Measurements from ENCODE around the gene P3H4. TPM values are rescaled to one million over a fixed set of nuclear protein-coding genes. Genes with fewer than 3 reads are reported as not detected.

Gene P3H4
- total RNA-seq, 2 donors from 2014 or later: 0.64 to 0.89 TPM

GRCh38 chr17:41810659-41811548 lies 845 bp downstream of the P3H4 start:
- Mint-ChIP-seq H3K27ac (no peak overlapping the region), H3K4me3 (peak overlapping the region; percentile 85), H3K36me3 (ENCODE audit: low read depth) (no peaks in the 10 kb centered on the region), H3K9me3 (no peaks in the 10 kb centered on the region), H3K4me1 (peaks cover 6% of the 10 kb centered on the region), H3K27me3 (peaks cover 3% of the 10 kb centered on the region)
- peak; percentile 37 for ATAC-seq (replicated peaks)

- H3K27ac Mint-ChIP-seq: no peak overlapping the region
- ATAC-seq (replicated peaks): no peak
These were observed 4.9 kb downstream of the P3H4 start for GRCh38 chr17:41806685-41807445.

GRCh38 chr17:41803049-41804020 lies 8.4 kb downstream of the P3H4 start:
- Mint-ChIP-seq H3K4me3 (no peak overlapping the region), H3K27me3 (no peaks in the 10 kb centered on the region), H3K27ac (no peak overlapping the region), H3K4me1 (peaks cover 6% of the 10 kb centered on the region), H3K9me3 (no peaks in the 10 kb centered on the region), H3K36me3 (ENCODE audit: low read depth) (no peaks in the 10 kb centered on the region)
- ATAC-seq (replicated peaks): no peak

More at GRCh38 chr17:41806685-41807445, 4.9 kb downstream of the P3H4 start:
- peaks cover 6% of the 10 kb centered on the region for H3K4me1 Mint-ChIP-seq
- no peaks in the 10 kb centered on the region for H3K9me3 Mint-ChIP-seq
- no peak overlapping the region for H3K4me3 Mint-ChIP-seq
- H3K36me3 Mint-ChIP-seq (ENCODE audit: low read depth): no peaks in the 10 kb centered on the region
- no peaks in the 10 kb centered on the region for H3K27me3 Mint-ChIP-seq

- Mint-ChIP-seq H3K36me3 (ENCODE audit: low read depth) (no peaks in the 10 kb centered on the region), H3K4me3 (no peak overlapping the region), H3K27ac (no peak overlapping the region), H3K27me3 (no peaks in the 10 kb centered on the region), H3K9me3 (no peaks in the 10 kb centered on the region), H3K4me1 (peaks cover 6% of the 10 kb centered on the region)
- ATAC-seq (replicated peaks): peak; percentile 83
These were observed 10.1 kb downstream of the P3H4 start for GRCh38 chr17:41801374-41802271.

- Mint-ChIP-seq H3K9me3 (no peaks in the 10 kb centered on the region), H3K36me3 (ENCODE audit: low read depth) (no peaks in the 10 kb centered on the region), H3K27ac (no peak overlapping the region), H3K4me3 (no peak overlapping the region), H3K4me1 (peaks cover 6% of the 10 kb centered on the region), H3K27me3 (no peaks in the 10 kb centered on the region)
- peak; percentile 11 for ATAC-seq (replicated peaks)
These were observed 11.0 kb downstream of the P3H4 start for GRCh38 chr17:41800601-41801373.

GRCh38 chr17:41799366-41799765 lies 12.4 kb downstream of the P3H4 start:
- Mint-ChIP-seq H3K27ac (no peak overlapping the region), H3K9me3 (no peaks in the 10 kb centered on the region), H3K4me1 (peaks cover 6% of the 10 kb centered on the region), H3K36me3 (ENCODE audit: low read depth) (no peaks in the 10 kb centered on the region), H3K4me3 (no peak overlapping the region), H3K27me3 (no peaks in the 10 kb centered on the region)
- ATAC-seq (replicated peaks): no peak

GRCh38 chr17:41797377-41797776 lies 14.4 kb downstream of the P3H4 start:
- H3K27me3 Mint-ChIP-seq: no peaks in the 10 kb centered on the region
- H3K9me3 Mint-ChIP-seq: no peaks in the 10 kb centered on the region
- H3K27ac Mint-ChIP-seq: no peak overlapping the region

GRCh38 chr17:41796121-41796895 lies 15.4 kb downstream of the P3H4 start:
- no peak for ATAC-seq (replicated peaks)
- H3K27ac Mint-ChIP-seq: no peak overlapping the region

More at GRCh38 chr17:41797377-41797776, 14.4 kb downstream of the P3H4 start:
- H3K4me1 Mint-ChIP-seq: peaks cover 6% of the 10 kb centered on the region
- ATAC-seq (replicated peaks): no peak
- no peaks in the 10 kb centered on the region for H3K36me3 Mint-ChIP-seq (ENCODE audit: low read depth)
- H3K4me3 Mint-ChIP-seq: no peak overlapping the region

GRCh38 chr17:41794540-41794975 lies 17.2 kb downstream of the P3H4 start:
- no peaks in the 10 kb centered on the region for H3K27me3 Mint-ChIP-seq
- no peaks in the 10 kb centered on the region for H3K9me3 Mint-ChIP-seq
- H3K4me3 Mint-ChIP-seq: no peak overlapping the region
- H3K4me1 Mint-ChIP-seq: no peaks in the 10 kb centered on the region
- no peaks in the 10 kb centered on the region for H3K36me3 Mint-ChIP-seq (ENCODE audit: low read depth)
- no peak overlapping the region for H3K27ac Mint-ChIP-seq
- ATAC-seq (replicated peaks): no peak

More at GRCh38 chr17:41796121-41796895, 15.4 kb downstream of the P3H4 start:
- no peaks in the 10 kb centered on the region for H3K36me3 Mint-ChIP-seq (ENCODE audit: low read depth)
- H3K4me1 Mint-ChIP-seq: peaks cover under 1% of the 10 kb centered on the region
- no peaks in the 10 kb centered on the region for H3K9me3 Mint-ChIP-seq
- H3K4me3 Mint-ChIP-seq: no peak overlapping the region
- H3K27me3 Mint-ChIP-seq: no peaks in the 10 kb centered on the region

GRCh38 chr17:41793784-41794539 lies 17.8 kb downstream of the P3H4 start:
- ATAC-seq (replicated peaks): no peak
- no peak overlapping the region for H3K27ac Mint-ChIP-seq
- H3K27me3 Mint-ChIP-seq: no peaks in the 10 kb centered on the region
- H3K36me3 Mint-ChIP-seq (ENCODE audit: low read depth): no peaks in the 10 kb centered on the region
- H3K4me3 Mint-ChIP-seq: no peak overlapping the region
- H3K4me1 Mint-ChIP-seq: no peaks in the 10 kb centered on the region
- no peaks in the 10 kb centered on the region for H3K9me3 Mint-ChIP-seq

- no peaks in the 10 kb centered on the region for H3K9me3 Mint-ChIP-seq
- H3K4me1 Mint-ChIP-seq: no peaks in the 10 kb centered on the region
These were observed 18.6 kb downstream of the P3H4 start for GRCh38 chr17:41792845-41793783.

More at GRCh38 chr17:41792845-41793783, 18.6 kb downstream of the P3H4 start:
- Mint-ChIP-seq H3K36me3 (ENCODE audit: low read depth) (no peaks in the 10 kb centered on the region), H3K27me3 (no peaks in the 10 kb centered on the region), H3K4me3 (no peak overlapping the region), H3K27ac (no peak overlapping the region)
- no peak for ATAC-seq (replicated peaks)
